Erythroblast (primary cell): ENCODE measurements around the gene NR3C2.

Source experiments
- GATA1 ChIP-seq: IDR thresholded peaks from 2 replicates; pipeline ENCODE4 v1.6.1; 2011; ENCODE audit warnings: low read depth, mild to moderate bottlenecking, control low read depth, low read length, moderate library complexity
- POLR2A ChIP-seq: IDR thresholded peaks from 2 replicates; pipeline ENCODE4 v1.6.1; 2011; ENCODE audit warnings: mild to moderate bottlenecking, low read length

GRCh38 chr4:148434075-148434773, 8.0 kb downstream of the NR3C2 start:
- no peak for TF ChIP-seq POLR2A
- TF ChIP-seq GATA1, result no peak
